Measurements from ENCODE around the gene RRAS2.

- no peak for TF ChIP-seq CREB1 (CRISPR knock-in tag; IDR thresholded peaks at IDR 0.05)
- no peak for TF ChIP-seq TP53 (CRISPR knock-in tag; IDR thresholded peaks at IDR 0.05)
These were observed 116.8 kb downstream of the RRAS2 start for GRCh38 chr11:14242187-14242586.

All from WTC11 (cell line).